Vagina (tissue), 2 donors: ENCODE results near the gene CRTC2. TPM values are rescaled to one million over a fixed set of nuclear protein-coding genes. Genes with fewer than 3 reads are reported as not detected.
A peak's percentile ranks its signal among the peaks of the same experiment; 100 is the strongest.

ENCODE experiments used
- DNase-seq, 2 donors: peaks; one replicate each; pipeline ENCODE4 v3.0.0-alpha.2; 2017; ENCODE audit errors: extremely low spot score in 2 of 2
- H3K27ac ChIP-seq: fragments of 200-600 bp; sonication (generic); one replicate; pipeline ENCODE4 v1.5.1; 2019
- H3K27me3 ChIP-seq: fragments of 200-600 bp; sonication (generic); one replicate; pipeline ENCODE4 v1.5.1; 2019
- H3K36me3 ChIP-seq, 2 donors: fragments of 200-600 bp; sonication (generic); one replicate each; pipeline ENCODE4 v1.5.1; 2017 to 2019
- H3K4me1 ChIP-seq: fragments of 200-600 bp; sonication (generic); one replicate; pipeline ENCODE4 v1.5.1; 2019
- H3K4me3 ChIP-seq, 2 donors: fragments of 200-600 bp; sonication (generic); 1 replicate in 1 of 2; 2 replicates in 1 of 2; pipeline ENCODE4 v1.5.1; 2016 to 2019
- H3K9me3 ChIP-seq: fragments of 200-600 bp; sonication (generic); one replicate; pipeline ENCODE4 v1.5.1; 2019
- CTCF ChIP-seq, 3 experiments: fragments of 450-650 bp in 2 of 3; fragments of 200-600 bp in 1 of 3; sonication (generic) in 1 of 3; IDR thresholded peaks; one replicate each; pipeline ENCODE4 v1.5.1; 2017 to 2019; ENCODE audit warnings: antibody characterized with exemption in 3 of 3, mild to moderate bottlenecking in 2 of 3, moderate library complexity in 2 of 3
- POLR2A ChIP-seq, 2 donors: fragments of 450-650 bp; IDR thresholded peaks; one replicate each; pipeline ENCODE4 v1.6.1; 2017; ENCODE audit warnings: antibody characterized with exemption in 2 of 2, mild to moderate bottlenecking in 2 of 2, moderate library complexity in 2 of 2
- POLR2AphosphoS5 ChIP-seq, 2 donors: sonication (generic); formaldehyde crosslinking; IDR thresholded peaks; one replicate each; pipeline ENCODE4 v1.9.0; 2017; ENCODE audit warnings: antibody characterized with exemption in 2 of 2, mild to moderate bottlenecking in 2 of 2, low read depth in 1 of 2; ENCODE audit not compliant: insufficient read depth in 1 of 2
- intact Hi-C: fragments of 100-400 bp; cut with DNase I; formaldehyde crosslinking; loops from one replicate; pipeline ENCODE4 v1.15.1; 2023
- total RNA-seq: library from RNA; depleted of rRNA; stranded (reverse); fragments of >200 nt; gene quantifications from one replicate; pipeline ENCODE4 v1.2.3, GENCODE V29; 2016

The CRTC2 gene
- total RNA-seq, 1 donor from 2014 or later, result 19.2 TPM

GRCh38 chr1:153967107-153967999 is 8.9 kb upstream of the CRTC2 start, which contains the start of gene CREB3L4:
Gene CREB3L4 (plus strand): TSS chr1:153967902. CDS start chr1:153968526, 624 bp downstream.
- no peaks in the 10 kb centered on the region for H3K27me3 ChIP-seq
- DNase-seq, result peak in 1 of 2 donors; percentile 96
- H3K4me3 ChIP-seq, result peak within 1 kb of the TSS; percentile 63 to 65
- TF ChIP-seq POLR2AphosphoS5 (IDR thresholded peaks at IDR 0.05; ENCODE audit: insufficient read depth in 1 of 2, low read depth in 1 of 2) (peak; percentile 87 to 95), POLR2A (IDR thresholded peaks at IDR 0.05) (peak in 1 of 2 donors; percentile 58), CTCF (IDR thresholded peaks at IDR 0.05) (peak in 2 of 3 experiments; percentile 16 to 31)
- peaks cover 52% of the 10 kb centered on the region for H3K4me1 ChIP-seq
- intact Hi-C loops, result no loop called here
- H3K36me3 ChIP-seq, result no peaks in the 10 kb centered on the region
- no peaks in the 10 kb centered on the region for H3K9me3 ChIP-seq
- H3K27ac ChIP-seq, result peak within 1 kb of the TSS; percentile 93

- DNase-seq, result no peak
- H3K4me3 ChIP-seq, result peak overlapping the region; percentile 59 to 81
- H3K9me3 ChIP-seq, result no peaks in the 10 kb centered on the region
- peak overlapping the region; percentile 96 for H3K27ac ChIP-seq
- intact Hi-C loops, result no loop called here
- H3K4me1 ChIP-seq, result peaks cover 66% of the 10 kb centered on the region
- no peak for TF ChIP-seq POLR2A (IDR thresholded peaks at IDR 0.05)
- no peaks in the 10 kb centered on the region for H3K27me3 ChIP-seq
- H3K36me3 ChIP-seq, result peaks cover 0 to 9% of the 10 kb centered on the region in 2 donors
Observed at GRCh38 chr1:153963850-153964331, 5.5 kb upstream of the CRTC2 start.

GRCh38 chr1:153963030-153963849 is 4.8 kb upstream of the CRTC2 start, which contains the start of gene SLC39A1:
Gene SLC39A1 (minus strand): TSS chr1:153963537. CDS start chr1:153962715, 822 bp downstream.
- Histone ChIP-seq H3K27ac (peak within 1 kb of the TSS; percentile 96), H3K4me3 (peak within 1 kb of the TSS; percentile 59 to 81), H3K9me3 (no peaks in the 10 kb centered on the region), H3K4me1 (peaks cover 62% of the 10 kb centered on the region), H3K36me3 (peaks cover 0 to 9% of the 10 kb centered on the region in 2 donors), H3K27me3 (no peaks in the 10 kb centered on the region)
- intact Hi-C loops, result no loop called here
- DNase-seq, result peak in 1 of 2 donors; percentile 99
- TF ChIP-seq POLR2AphosphoS5 (IDR thresholded peaks at IDR 0.05; ENCODE audit: insufficient read depth in 1 of 2, low read depth in 1 of 2) (peak; percentile 90 to 95), POLR2A (IDR thresholded peaks at IDR 0.05) (peak in 1 of 2 donors; percentile 79), CTCF (IDR thresholded peaks at IDR 0.05) (peak in 1 of 3 experiments; percentile 22)

- TF ChIP-seq CTCF (IDR thresholded peaks at IDR 0.05) (no peak), POLR2A (IDR thresholded peaks at IDR 0.05) (no peak), POLR2AphosphoS5 (IDR thresholded peaks at IDR 0.05; ENCODE audit: insufficient read depth in 1 of 2, low read depth in 1 of 2) (no peak)
- Histone ChIP-seq H3K27ac (peak overlapping the region; percentile 96), H3K27me3 (no peaks in the 10 kb centered on the region), H3K9me3 (no peaks in the 10 kb centered on the region), H3K4me1 (peaks cover 64% of the 10 kb centered on the region), H3K36me3 (peaks cover 0 to 9% of the 10 kb centered on the region in 2 donors), H3K4me3 (peak overlapping the region; percentile 59 to 81)
- intact Hi-C loops, result no loop called here
- DNase-seq, result no peak
Observed at GRCh38 chr1:153962088-153963029, 3.9 kb upstream of the CRTC2 start.
